ENCODE results near the gene LGALS3. TPM values are rescaled to one million over a fixed set of nuclear protein-coding genes. Genes with fewer than 3 reads are reported as not detected.

Gene LGALS3
- total and polyA plus RNA-seq, 2 donors from 2014 or later, result 235 to 241 TPM

DNA sequence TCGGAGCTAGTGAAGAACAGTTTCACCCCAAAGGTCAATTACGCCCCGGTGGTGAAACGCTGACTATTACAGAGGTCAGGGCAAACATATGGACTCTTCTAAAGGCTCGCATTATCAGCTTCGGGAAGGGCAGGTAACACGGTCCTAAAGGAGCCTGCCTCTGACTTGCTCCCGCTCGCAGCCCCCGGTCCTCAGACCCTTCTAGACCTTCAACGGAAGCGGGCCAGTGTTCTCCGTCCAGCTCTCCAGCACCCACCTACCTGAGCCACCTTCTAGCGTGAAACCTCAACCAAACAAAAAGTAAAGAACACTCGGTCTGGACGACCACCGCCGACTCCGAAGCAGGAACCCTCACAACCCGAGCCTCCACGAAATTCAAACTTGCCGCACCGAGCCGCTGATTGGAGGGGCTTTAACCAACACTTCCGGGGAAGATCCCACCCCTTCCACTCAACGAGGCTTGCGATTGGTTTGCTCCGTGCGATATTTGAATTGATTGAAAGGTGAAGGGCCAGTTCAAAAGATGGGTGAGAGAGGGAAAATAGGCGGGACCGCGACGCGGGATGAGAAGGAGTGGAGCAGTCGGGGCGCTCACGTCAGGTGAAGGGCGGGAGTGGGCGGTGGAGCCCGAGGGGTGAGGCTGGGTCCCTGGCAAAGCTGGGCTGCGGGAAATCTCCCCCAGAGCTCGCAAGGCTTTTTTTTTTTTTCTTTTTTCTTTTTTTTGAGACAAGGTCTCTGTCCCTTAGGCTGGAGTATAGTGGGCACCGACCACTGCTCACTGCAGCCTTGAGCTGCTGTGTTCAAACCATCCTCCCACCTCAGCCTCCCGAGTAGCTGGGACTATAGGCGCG lies 62.4 kb downstream of the LGALS3 start, which contains the start of gene DLGAP5:
Gene DLGAP5, minus strand, starts transcription at position 383 of the 851 bp plus-strand sequence. CDS start 2,406 bp downstream, outside the sequence.
- FAIRE-seq (peak; percentile 93), DNase-seq (peak; percentile 96 to 99 (median 97))
- H3K9ac ChIP-seq (ENCODE audit: low read length in 3 of 3), result peak within 1 kb of the TSS; percentile 50 to 81 (median 67)
- peak within 1 kb of the TSS; percentile 69 to 91 (median 83) for H3K4me3 ChIP-seq (ENCODE audit: low read length in 3 of 3)
- H3K36me3 ChIP-seq (ENCODE audit: control insufficient read depth in 2 of 3, insufficient read depth in 3 of 3, low read length in 3 of 3), result no peaks in the 10 kb centered on the region
- peaks cover 0 to 3% (median 0%) of the 10 kb centered on the region in 3 donors for H3K4me1 ChIP-seq (ENCODE audit: control insufficient read depth in 2 of 3, insufficient read depth in 2 of 3, low read depth in 1 of 3, low read length in 3 of 3)
- intact Hi-C loops (cut with DNase I), result no loop called here
- no peaks in the 10 kb centered on the region for H3K27me3 ChIP-seq (ENCODE audit: control insufficient read depth, insufficient read depth, low read length)
- H3K9me3 ChIP-seq (ENCODE audit: control insufficient read depth in 2 of 3, insufficient read depth in 1 of 3, low read length in 3 of 3), result no peaks in the 10 kb centered on the region
- no peak within 1 kb of the TSS for H3K27ac ChIP-seq (ENCODE audit: low read depth in 2 of 2, low read length in 2 of 2)
- TF ChIP-seq, protein P1, sequence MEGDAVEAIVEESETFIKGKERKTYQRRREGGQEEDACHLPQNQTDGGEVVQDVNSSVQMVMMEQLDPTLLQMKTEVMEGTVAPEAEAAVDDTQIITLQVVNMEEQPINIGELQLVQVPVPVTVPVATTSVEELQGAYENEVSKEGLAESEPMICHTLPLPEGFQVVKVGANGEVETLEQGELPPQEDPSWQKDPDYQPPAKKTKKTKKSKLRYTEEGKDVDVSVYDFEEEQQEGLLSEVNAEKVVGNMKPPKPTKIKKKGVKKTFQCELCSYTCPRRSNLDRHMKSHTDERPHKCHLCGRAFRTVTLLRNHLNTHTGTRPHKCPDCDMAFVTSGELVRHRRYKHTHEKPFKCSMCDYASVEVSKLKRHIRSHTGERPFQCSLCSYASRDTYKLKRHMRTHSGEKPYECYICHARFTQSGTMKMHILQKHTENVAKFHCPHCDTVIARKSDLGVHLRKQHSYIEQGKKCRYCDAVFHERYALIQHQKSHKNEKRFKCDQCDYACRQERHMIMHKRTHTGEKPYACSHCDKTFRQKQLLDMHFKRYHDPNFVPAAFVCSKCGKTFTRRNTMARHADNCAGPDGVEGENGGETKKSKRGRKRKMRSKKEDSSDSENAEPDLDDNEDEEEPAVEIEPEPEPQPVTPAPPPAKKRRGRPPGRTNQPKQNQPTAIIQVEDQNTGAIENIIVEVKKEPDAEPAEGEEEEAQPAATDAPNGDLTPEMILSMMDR (IDR thresholded peaks at IDR 0.05; ENCODE audit: borderline replicate concordance, extremely low read depth, insufficient read depth), result no peak

DNA sequence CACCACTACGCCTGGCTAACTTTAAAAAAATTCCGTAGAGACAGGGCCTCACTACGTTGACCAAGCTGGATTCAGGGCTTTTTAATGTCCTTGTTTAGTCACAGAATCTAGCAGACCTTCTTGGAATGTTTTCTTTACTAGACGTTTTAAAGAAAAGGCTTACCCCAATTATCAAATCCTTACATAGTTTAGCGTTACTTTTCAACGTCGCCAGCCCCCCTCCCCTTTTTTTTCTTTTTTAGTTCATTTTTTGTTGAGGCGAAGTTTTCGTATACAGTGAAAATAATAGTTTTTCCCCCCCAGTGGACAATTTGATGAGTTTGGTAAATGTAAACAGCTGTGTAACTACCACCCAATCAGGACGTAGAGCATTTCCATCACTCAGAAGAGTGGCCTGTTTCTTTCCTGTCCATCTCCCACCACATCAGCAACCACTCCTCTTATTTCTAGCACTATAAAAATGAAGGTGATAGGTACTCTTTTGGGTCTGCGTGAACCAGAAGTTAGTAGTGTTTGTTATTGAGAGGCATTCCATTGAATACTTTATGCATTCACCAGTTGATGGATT lies 63.1 kb downstream of the LGALS3 start:
- H3K4me3 ChIP-seq (ENCODE audit: low read length in 3 of 3), result peak overlapping the region; percentile 69 to 91 (median 83)
- H3K9ac ChIP-seq (ENCODE audit: low read length in 3 of 3), result peak overlapping the region; percentile 50 to 67 (median 64)
- TF ChIP-seq, protein P1 (IDR thresholded peaks at IDR 0.05; ENCODE audit: borderline replicate concordance, extremely low read depth, insufficient read depth), result no peak
- H3K4me1 ChIP-seq (ENCODE audit: control insufficient read depth in 2 of 3, insufficient read depth in 2 of 3, low read depth in 1 of 3, low read length in 3 of 3), result peaks cover 0 to 3% (median 0%) of the 10 kb centered on the region in 3 donors
- no peak for DNase-seq
- FAIRE-seq, result no peak
- H3K27me3 ChIP-seq (ENCODE audit: control insufficient read depth, insufficient read depth, low read length), result no peaks in the 10 kb centered on the region
- intact Hi-C loops (cut with DNase I), result no loop called here
- no peaks in the 10 kb centered on the region for H3K36me3 ChIP-seq (ENCODE audit: control insufficient read depth in 2 of 3, insufficient read depth in 3 of 3, low read length in 3 of 3)
- H3K27ac ChIP-seq (ENCODE audit: low read depth in 2 of 2, low read length in 2 of 2), result no peak overlapping the region
- H3K9me3 ChIP-seq (ENCODE audit: control insufficient read depth in 2 of 3, insufficient read depth in 1 of 3, low read length in 3 of 3), result no peaks in the 10 kb centered on the region

DNA sequence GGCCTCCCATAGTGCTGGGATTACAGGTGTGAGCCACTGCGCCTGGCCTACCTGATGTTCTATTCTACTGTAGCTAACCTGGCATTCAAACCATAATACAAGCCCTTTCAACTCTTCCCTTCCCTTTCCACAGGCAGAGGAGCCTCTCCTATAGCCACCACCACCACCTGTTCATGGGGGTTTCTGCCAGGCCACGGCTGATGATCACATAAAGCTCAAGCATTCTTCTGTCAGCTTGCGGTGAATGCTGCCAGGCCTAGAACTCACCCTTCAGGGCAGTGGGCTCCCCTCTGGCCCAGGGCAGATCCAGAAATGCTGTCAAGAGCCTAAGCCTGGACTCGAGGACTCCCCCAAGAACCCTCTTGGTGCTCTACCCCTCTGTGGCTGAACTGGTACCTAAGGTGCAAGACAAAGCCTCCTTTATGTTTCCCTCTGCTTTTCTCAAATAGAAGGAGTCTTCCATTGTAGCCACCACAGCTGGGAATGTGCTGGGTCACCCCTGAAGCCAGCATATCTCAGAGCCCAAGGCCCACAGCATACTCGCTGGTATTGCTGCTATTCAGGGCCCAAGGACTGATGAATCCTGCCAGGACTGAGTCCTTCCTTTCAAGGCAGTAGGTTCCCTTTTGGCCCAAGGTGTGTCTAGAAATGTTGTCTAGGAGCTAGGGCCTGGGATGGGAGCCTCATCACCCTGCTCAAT lies 65.8 kb downstream of the LGALS3 start:
- no peak overlapping the region for H3K27ac ChIP-seq (ENCODE audit: low read depth in 2 of 2, low read length in 2 of 2)
- no peaks in the 10 kb centered on the region for H3K27me3 ChIP-seq (ENCODE audit: control insufficient read depth, insufficient read depth, low read length)
- no peak overlapping the region for H3K4me3 ChIP-seq (ENCODE audit: low read length in 3 of 3)
- intact Hi-C loops (cut with DNase I), result no loop called here
- no peak for DNase-seq
- H3K9me3 ChIP-seq (ENCODE audit: control insufficient read depth in 2 of 3, insufficient read depth in 1 of 3, low read length in 3 of 3), result no peaks in the 10 kb centered on the region
- FAIRE-seq, result no peak
- no peak overlapping the region for H3K9ac ChIP-seq (ENCODE audit: low read length in 3 of 3)
- H3K4me1 ChIP-seq (ENCODE audit: control insufficient read depth in 2 of 3, insufficient read depth in 2 of 3, low read depth in 1 of 3, low read length in 3 of 3), result peaks cover 0 to 3% (median 0%) of the 10 kb centered on the region in 3 donors
- TF ChIP-seq, protein P1 (IDR thresholded peaks at IDR 0.05; ENCODE audit: borderline replicate concordance, extremely low read depth, insufficient read depth), result no peak
- H3K36me3 ChIP-seq (ENCODE audit: control insufficient read depth in 2 of 3, insufficient read depth in 3 of 3, low read length in 3 of 3), result no peaks in the 10 kb centered on the region

Other genes with a start within 250 kb of the LGALS3 start
- 9.2 TPM for gene GCH1, start 226.4 kb upstream of the LGALS3 start, total RNA-seq
- 12.3 TPM for gene GCH1, start 226.4 kb upstream of the LGALS3 start, polyA plus RNA-seq (ENCODE audit: insufficient read depth, low read depth, low replicate concordance)
- 3.3 TPM for gene WDHD1, start 102.2 kb upstream of the LGALS3 start, total RNA-seq
- 1.8 TPM for gene WDHD1, start 102.2 kb upstream of the LGALS3 start, polyA plus RNA-seq (ENCODE audit: insufficient read depth, low read depth, low replicate concordance)
- gene SOCS4, start 102.0 kb upstream of the LGALS3 start, total RNA-seq, result 30.5 TPM
- 6.0 TPM for gene SOCS4, start 102.0 kb upstream of the LGALS3 start, polyA plus RNA-seq (ENCODE audit: insufficient read depth, low read depth, low replicate concordance)
- 101 TPM for gene MAPK1IP1L, start 77.6 kb upstream of the LGALS3 start, total RNA-seq
- gene MAPK1IP1L, start 77.6 kb upstream of the LGALS3 start, polyA plus RNA-seq (ENCODE audit: insufficient read depth, low read depth, low replicate concordance), result 43.3 TPM
- 0.60 TPM for gene DLGAP5, start 62.3 kb downstream of the LGALS3 start, total RNA-seq
- not detected for gene DLGAP5, start 62.3 kb downstream of the LGALS3 start, polyA plus RNA-seq (ENCODE audit: insufficient read depth, low read depth, low replicate concordance)
- 38.5 TPM for gene FBXO34, start 142.2 kb downstream of the LGALS3 start, total RNA-seq
- gene FBXO34, start 142.2 kb downstream of the LGALS3 start, polyA plus RNA-seq (ENCODE audit: insufficient read depth, low read depth, low replicate concordance), result 12.8 TPM